Measurements from ENCODE around the gene TIPARP.

- TF ChIP-seq POLR2A (IDR thresholded peaks at IDR 0.05; ENCODE audit: low read depth): no peak
- TF ChIP-seq CTCF (IDR thresholded peaks at IDR 0.05): no peak
- TF ChIP-seq EP300 (IDR thresholded peaks at IDR 0.05): no peak
- TF ChIP-seq POLR2AphosphoS5 (IDR thresholded peaks at IDR 0.05): no peak
These were observed 12.6 kb downstream of the TIPARP start for GRCh38 chr3:156687023-156687422.

Data from esophagus muscularis mucosa (tissue), 4 donors.